Fibroblast of lung (primary cell): ENCODE measurements around the gene CD82.

ENCODE experiments used
- CTCF ChIP-seq, 2 donors: IDR thresholded peaks in 1 of 2; conservative IDR thresholded peaks in 1 of 2; 1 replicate in 1 of 2; 2 replicates in 1 of 2; pipeline ENCODE4 v1.5.1; 2011 to 2012; ENCODE audit warnings: low read length in 2 of 2, control low read depth in 1 of 2, inconsistent platforms in 1 of 2, low read depth in 1 of 2, mild to moderate bottlenecking in 1 of 2
- EZH2 ChIP-seq: IDR thresholded peaks from 2 replicates; pipeline ENCODE4 v1.5.1; 2012; ENCODE audit warnings: low read length, control low read depth, mild to moderate bottlenecking; ENCODE audit errors: missing control alignments

- peak; percentile 93 to 96 for TF ChIP-seq CTCF (conservative IDR thresholded peaks at IDR 0.05 in 1 of 2, IDR thresholded peaks at IDR 0.05 in 1 of 2; ENCODE audit: low read depth in 1 of 2, low read length in 2 of 2)
- no peak for TF ChIP-seq EZH2
These were observed 55.7 kb downstream of the CD82 start for GRCh38 chr11:44621140-44621681.
